HG03097 (cell line): ENCODE results near the gene MGMT.

ENCODE experiments used
- ATAC-seq: cut with Tn5 transposase; IDR thresholded peaks from one replicate; pipeline ENCODE4 v1.9.1; 2021; ENCODE audit not compliant: unreplicated experiment, low FRiP score

MGMT gene

GRCh38 chr10:129494176-129494575 lies 27.1 kb downstream of the MGMT start:
- no peak for ATAC-seq

GRCh38 chr10:129494740-129495139 lies 27.7 kb downstream of the MGMT start:
- no peak for ATAC-seq

GRCh38 chr10:129495256-129495655 lies 28.2 kb downstream of the MGMT start:
- ATAC-seq: no peak

- no peak for ATAC-seq
These were observed 28.7 kb downstream of the MGMT start for GRCh38 chr10:129495698-129496097.

DNA sequence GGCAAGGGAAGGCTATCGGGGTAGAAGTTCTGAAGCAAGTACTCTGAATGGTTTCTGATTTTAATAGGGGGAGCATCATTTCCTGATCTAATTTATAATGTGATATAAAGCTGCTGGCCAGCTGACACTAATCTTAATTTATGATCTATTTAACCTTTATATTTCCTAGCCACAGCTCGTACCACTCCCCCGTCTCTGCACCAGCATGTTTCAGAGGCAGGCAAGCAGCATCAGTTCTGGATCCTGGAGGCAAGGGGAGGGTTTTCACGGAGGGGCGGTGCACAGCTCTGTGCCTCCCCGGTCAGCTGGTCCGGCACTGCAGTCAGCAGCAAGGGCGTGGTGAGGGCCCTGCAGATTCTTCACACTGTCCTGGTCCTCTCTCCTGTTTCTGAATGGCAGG lies 30.0 kb downstream of the MGMT start:
- no peak for ATAC-seq

- ATAC-seq: no peak
These were observed 31.6 kb downstream of the MGMT start for GRCh38 chr10:129498680-129499079.

DNA sequence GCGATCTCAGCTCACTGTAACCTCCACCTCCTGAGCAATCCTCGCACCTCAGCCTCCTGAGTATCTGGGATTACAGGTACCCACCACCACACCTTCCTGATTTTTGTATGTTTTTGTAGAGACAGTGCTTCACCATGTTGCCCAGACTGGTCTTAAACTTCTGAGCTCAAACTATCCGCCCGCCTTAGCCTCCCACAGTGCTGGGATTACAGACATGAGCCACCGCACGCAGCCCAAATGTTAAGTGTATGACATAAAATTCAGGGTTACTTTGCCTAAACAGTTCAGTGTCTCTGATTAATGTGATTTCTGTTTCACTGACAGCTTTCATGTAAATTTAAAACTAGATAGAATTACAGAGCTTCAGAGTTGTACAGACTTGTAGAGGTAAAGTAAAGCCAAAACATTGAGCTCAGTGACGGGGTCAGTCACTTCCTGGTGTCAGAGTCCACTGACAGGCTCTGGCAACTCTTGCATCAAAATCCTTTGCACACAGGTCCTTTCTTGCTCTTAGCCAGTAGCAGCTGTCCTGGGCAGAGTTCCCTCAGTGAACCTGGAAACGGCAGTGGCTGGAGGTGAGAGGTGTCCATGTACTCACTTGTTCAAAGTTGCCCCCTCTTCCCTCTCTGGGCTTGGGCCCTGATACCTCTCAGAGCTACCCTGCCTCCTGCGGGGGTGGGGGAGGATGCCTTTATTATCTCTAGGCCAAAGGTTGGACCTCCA lies 33.7 kb downstream of the MGMT start:
- no peak for ATAC-seq

DNA sequence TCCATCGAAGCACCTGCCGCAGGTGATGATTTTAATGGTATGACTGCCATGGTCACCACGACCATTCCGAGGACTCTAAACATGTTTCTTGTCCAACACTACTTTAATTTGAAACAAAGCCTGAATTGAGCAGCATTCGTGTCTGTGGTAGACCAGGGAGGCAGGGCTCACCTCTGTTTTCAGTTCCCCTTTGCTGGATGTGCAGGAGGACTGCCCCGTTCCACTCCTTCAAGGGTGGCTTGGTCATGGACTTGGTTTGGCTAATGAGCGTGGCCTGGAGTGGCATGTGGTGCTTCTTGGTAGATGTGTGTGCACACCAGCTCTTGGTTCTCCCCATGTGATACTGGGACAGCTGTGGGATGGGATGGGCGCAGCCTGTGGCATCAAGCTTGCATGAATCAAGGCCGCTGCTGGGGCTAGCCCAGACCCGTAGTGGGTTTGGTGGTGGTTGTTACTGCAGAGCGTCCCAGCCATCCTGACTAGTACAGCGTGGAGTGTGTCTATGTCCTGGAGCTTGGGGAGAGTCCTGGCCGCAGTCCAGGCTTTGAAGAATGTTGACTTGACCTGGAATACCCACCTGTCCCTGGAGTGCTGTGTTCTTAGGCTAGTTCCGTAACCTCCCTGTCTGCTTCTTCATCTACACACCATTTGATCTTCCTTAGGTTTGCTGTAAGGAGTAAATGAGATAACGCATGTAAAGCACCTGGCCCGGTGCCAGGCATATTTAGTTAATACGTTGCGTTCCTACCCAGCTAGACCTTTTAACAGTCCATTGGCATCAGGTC lies 34.8 kb downstream of the MGMT start:
- peak; percentile 76 for ATAC-seq

DNA sequence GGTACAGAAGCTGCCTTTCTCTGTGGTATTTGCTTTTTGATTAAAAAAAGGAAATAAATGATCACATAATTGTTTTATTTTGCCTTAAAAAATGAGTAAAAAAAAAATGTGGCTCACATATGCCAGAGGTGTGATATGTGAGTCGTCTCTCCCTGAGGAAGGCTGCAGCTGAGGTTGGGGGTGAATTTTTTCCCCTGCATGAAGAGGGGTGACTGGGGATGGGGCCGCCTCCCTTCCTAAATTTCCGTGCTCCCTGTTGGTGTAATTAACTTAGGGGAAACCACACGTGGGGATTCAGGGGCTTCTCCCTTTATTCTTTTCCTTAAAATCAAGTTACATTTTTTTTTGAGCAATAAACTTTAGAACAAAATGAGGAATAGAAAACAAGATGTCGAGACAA lies 35.4 kb downstream of the MGMT start:
- no peak for ATAC-seq

DNA sequence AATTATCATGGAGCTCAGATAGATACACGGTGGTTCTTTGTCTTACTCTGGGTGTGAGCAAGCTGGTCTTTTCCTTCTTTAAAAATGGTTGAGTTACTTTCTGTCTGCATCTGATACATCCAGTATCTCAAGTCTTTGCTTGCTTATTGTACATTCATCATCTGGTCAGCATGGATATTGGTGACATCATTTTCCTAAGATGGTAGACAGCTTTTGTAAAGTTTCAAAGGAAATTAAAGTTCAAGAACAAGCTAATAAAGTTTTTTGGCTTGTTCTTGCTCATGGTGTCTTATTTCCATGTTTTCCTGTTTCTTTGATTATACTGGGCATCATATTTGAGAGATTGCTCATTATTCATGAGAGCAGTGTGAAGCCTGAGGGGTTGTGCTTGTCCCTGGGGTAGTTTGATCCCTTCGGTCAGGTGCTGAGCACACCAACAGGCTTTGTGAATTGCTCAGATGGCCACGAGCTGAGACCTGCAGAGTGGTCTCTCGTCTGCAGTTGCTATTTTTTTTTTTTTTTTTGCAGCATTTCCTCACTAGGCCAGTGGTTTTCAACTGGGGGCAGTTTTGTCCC lies 38.5 kb downstream of the MGMT start:
- ATAC-seq: no peak

- no peak for ATAC-seq
These were observed 39.2 kb downstream of the MGMT start for GRCh38 chr10:129506101-129506797.

- ATAC-seq: no peak
These were observed 40.3 kb downstream of the MGMT start for GRCh38 chr10:129507216-129507889.

DNA sequence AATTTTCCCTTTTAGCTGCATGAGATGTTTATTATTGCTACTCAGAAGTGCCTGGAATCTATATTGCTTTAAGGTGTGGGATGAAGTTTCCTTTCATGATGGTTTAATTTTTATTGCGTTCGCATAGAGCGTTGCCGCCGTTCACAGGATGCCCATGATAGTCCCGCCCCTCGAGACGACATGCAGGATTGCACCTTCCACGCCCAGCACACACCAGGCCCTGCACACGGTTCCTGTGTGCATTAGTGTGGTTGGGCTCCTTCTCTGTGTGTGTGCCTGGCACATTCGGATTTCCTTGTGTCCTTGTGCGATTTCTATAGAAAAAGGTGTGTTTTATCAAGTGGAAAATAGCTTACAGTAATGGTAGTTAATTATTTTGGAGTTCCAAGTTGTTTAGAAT lies 42.1 kb downstream of the MGMT start:
- ATAC-seq: no peak

GRCh38 chr10:129509835-129510234 lies 42.8 kb downstream of the MGMT start:
- ATAC-seq: no peak

DNA sequence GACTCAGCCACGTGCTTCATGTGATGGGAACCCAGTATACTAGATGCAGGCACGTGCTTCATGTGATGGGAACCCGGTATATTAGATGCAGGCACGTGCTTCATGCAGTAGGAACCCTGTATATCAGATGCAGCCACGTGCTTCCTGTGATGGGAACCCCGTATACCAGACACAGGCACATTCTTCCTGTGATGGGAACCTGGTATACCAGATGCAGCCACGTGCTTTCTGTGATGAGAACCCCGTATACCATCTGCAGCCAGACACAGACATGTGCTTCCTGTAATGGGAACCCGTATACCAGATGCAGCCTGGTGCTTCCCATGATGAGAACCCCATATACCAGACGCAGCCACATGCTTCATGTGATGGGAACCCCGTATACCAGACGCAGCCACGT lies 44.0 kb downstream of the MGMT start:
- ATAC-seq: no peak

GRCh38 chr10:129511758-129512157 lies 44.7 kb downstream of the MGMT start:
- ATAC-seq: no peak

- no peak for ATAC-seq
These were observed 46.3 kb downstream of the MGMT start for GRCh38 chr10:129513312-129513711.

DNA sequence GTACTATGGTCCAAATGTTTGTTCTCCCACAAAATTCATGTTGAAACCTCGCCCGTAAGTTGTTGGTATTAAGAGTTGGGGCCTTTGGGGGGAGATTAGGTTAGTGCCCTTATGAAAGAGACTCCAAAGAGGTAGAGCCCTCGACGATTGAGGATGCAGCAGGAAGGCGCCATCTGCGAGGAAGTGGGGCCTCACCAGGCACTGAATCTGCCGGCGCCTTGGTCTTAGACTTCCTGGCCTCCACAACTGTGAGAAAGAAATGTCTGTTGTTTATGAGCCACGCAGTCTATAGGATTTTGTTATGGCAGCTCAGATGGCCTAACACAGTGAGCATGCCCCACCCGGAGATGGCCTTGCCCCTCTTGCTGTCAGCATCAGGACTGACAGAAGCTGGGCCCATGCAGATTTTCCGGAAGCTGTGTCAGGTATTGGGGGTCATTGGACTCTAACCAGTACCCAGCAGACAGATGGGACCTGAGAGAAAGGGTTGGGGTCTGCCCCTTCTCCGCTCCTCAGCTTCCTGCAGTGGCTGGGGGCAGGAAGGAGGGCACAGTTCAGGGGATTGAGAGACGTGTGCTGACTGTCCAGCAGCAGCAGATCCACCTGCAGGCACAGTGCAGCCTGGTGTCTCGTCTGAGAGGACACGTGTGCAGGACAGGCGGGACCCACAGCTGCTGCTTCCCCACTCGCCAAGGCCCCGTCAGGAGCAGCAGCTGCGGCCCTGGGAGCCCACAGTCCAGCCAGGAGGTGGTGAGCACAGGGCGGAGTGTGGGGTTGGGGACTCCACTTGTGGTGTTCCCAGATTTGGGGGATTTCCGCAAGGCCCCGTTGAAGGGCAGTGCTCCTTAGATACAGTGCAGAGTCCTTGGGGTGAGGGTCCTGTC lies 47.8 kb downstream of the MGMT start:
- ATAC-seq: no peak

DNA sequence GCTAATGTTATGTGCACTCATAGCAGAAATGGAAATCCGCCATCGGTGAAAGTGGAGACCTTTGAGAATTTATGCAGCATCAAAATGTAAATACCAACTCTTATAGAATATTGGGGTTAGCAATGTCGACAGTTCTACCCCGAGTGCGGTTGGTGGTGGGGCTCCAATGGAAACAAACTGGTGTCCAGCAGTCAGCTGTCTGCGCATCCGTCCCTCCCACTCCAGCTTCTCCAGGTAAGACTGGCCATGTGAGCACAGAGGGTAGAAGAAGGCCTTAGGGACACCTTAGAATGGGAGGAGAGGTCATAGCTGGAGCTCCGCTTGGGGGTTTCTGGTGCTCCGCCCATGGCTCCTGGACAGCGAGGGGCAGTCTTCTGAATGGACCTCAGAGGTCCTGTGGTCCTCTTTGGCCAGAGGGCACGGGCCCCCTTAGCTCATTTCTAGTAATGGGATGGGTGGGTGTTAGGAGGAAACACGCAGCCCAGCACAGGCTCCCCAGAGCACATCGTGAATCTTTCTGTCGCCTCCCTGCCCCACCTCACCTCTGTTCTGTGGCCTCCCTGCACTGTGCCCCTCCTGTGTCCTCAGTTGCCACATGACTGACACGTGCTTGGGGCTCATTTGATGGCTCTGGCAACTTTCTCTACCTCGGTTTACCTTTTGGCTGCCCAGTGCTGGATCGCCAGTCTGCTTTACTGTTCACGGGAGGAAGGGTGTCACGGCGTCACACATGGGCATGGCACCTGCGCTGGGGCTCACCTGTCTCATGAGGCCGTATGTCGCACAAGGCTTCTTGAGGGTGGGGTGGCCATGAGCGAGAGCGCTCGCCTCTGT lies 50.0 kb downstream of the MGMT start:
- no peak for ATAC-seq
